Panc1 (cell line): ENCODE measurements around the gene RALGPS1. TPM values are rescaled to one million over a fixed set of nuclear protein-coding genes. Genes with fewer than 3 reads are reported as not detected.

ENCODE experiments used
- ATAC-seq: fragments of 200-7000 bp; cut with Tn5 transposase; 2 replicates; pipeline ENCODE4 v1.9.1; 2020; ENCODE audit warnings: mild to moderate bottlenecking, moderate library complexity
- BruUV-seq: library from RNA; stranded (reverse); fragments of 400-500 nt; replicated peaks from 2 replicates; lab custom pipeline; 2021; lab: Mats Ljungman, UMichigan
- CTCF ChIA-PET: fragments of 300-600 bp; sonication (Branson Sonifier 250); formaldehyde crosslinking; loops from one replicate; lab custom pipeline; 2022; ENCODE audit warnings: antibody characterized with exemption; lab: Charles Lee
- POLR2A ChIA-PET: fragments of 300-600 bp; sonication (Branson Sonifier 250); formaldehyde crosslinking; loops from one replicate; lab custom pipeline; 2022; ENCODE audit warnings: antibody characterized with exemption; lab: Charles Lee
- DNase-seq: peaks from one replicate; pipeline ENCODE4 v3.0.0-alpha.2; 2010; ENCODE audit warnings: low read depth, low spot score
- H3K27ac ChIP-seq: 2 replicates; pipeline ENCODE4 v1.5.1; 2011; ENCODE audit warnings: mild to moderate bottlenecking, low read length, inconsistent platforms
- H3K27me3 ChIP-seq: fragments of 200-500 bp; sonication (Bioruptor generic); 2 replicates; pipeline ENCODE4 v1.6.0; 2014; ENCODE audit warnings: low read length, inconsistent platforms; ENCODE audit not compliant: control insufficient read depth, insufficient read depth
- H3K36me3 ChIP-seq: fragments of 200-500 bp; sonication (Bioruptor generic); 2 replicates; pipeline ENCODE4 v1.5.1; 2014; ENCODE audit warnings: inconsistent platforms, mild to moderate bottlenecking, low read length, moderate library complexity; ENCODE audit not compliant: control insufficient read depth, insufficient read depth
- H3K4me1 ChIP-seq: 2 replicates; pipeline ENCODE4 v1.5.1; 2011; ENCODE audit warnings: inconsistent platforms, mild to moderate bottlenecking, low read length, moderate library complexity; ENCODE audit not compliant: control insufficient read depth, insufficient read depth
- H3K4me3 ChIP-seq, 2 experiments: 2 replicates each; pipeline ENCODE4 v1.5.1; 2011 to 2012; ENCODE audit warnings: low read depth in 2 of 2, low read length in 2 of 2, mild to moderate bottlenecking in 2 of 2, inconsistent platforms in 1 of 2, moderate library complexity in 1 of 2
- H3K9me3 ChIP-seq: fragments of 200-500 bp; sonication (Bioruptor generic); 2 replicates; pipeline ENCODE4 v1.5.1; 2014; ENCODE audit warnings: low read depth, mild to moderate bottlenecking, inconsistent platforms, low read length, moderate library complexity; ENCODE audit not compliant: control insufficient read depth, insufficient read depth
- POLR2AphosphoS5 ChIP-seq: IDR thresholded peaks from 2 replicates; pipeline ENCODE4 v1.6.1; 2012; ENCODE audit warnings: mild to moderate bottlenecking, low read depth, low read length, moderate library complexity
- SIN3A ChIP-seq: IDR thresholded peaks from 2 replicates; pipeline ENCODE4 v1.6.1; 2012; ENCODE audit warnings: low read depth, mild to moderate bottlenecking, low read length, moderate library complexity, borderline replicate concordance; ENCODE audit not compliant: insufficient read depth
- TCF7L2 ChIP-seq: IDR thresholded peaks from 2 replicates; pipeline ENCODE4 v1.6.1; 2011; ENCODE audit warnings: mild to moderate bottlenecking, low read depth, low read length, inconsistent platforms
- in situ Hi-C: cut with HindIII; loops from 2 replicates; pipeline ENCODE4 v1.10.0; 2016; ENCODE audit warnings: low sequenced_read_pairs, low pct_unique_long_range_greater_than_20kb
- intact Hi-C: fragments of 100-400 bp; cut with micrococcal nuclease; formaldehyde crosslinking; loops from one replicate; pipeline ENCODE4 v1.10.0; 2022; ENCODE audit not compliant: unreplicated experiment
- total RNA-seq: library from RNA; stranded (reverse); gene quantifications from one replicate; pipeline ENCODE4 v1.2.1, GENCODE V29; 2021; ENCODE audit not compliant: unreplicated experiment
- TF ChIP-seq, protein P1 (sequence below): fragments of 450-650 bp; IDR thresholded peaks from 2 replicates; pipeline ENCODE4 v1.5.1; 2017; ENCODE audit warnings: mild to moderate bottlenecking
- TF ChIP-seq, protein P2 (sequence below), 2 experiments: IDR thresholded peaks; 2 replicates each; pipeline ENCODE4 v1.6.1; 2011 to 2012; ENCODE audit warnings: low read depth in 2 of 2, control low read depth in 1 of 2, low read length in 1 of 2, mild to moderate bottlenecking in 1 of 2, moderate library complexity in 1 of 2; ENCODE audit not compliant: insufficient read depth in 1 of 2

RALGPS1 gene
- total RNA-seq, 1 experiment from 2014 or later: 7.2 TPM

GRCh38 chr9:127045148-127045547, 130.6 kb downstream of the RALGPS1 start:
- no peaks in the 10 kb centered on the region for H3K27me3 ChIP-seq
- peaks cover 7% of the 10 kb centered on the region; the same call in 1 of the 2 replicates for H3K4me1 ChIP-seq
- ATAC-seq: no peak
- no TSS peak for BruUV-seq
- no peak overlapping the region for H3K27ac ChIP-seq
- H3K4me3 ChIP-seq: no peak overlapping the region
- DNase-seq: no peak
- intact Hi-C loops: no loop called here
- ChIA-PET POLR2A (no interaction called here), CTCF (no interaction called here)
- H3K36me3 ChIP-seq: no peaks in the 10 kb centered on the region
- H3K9me3 ChIP-seq: no peaks in the 10 kb centered on the region
- in situ Hi-C loops: no loop called here
- TF ChIP-seq, protein P1, sequence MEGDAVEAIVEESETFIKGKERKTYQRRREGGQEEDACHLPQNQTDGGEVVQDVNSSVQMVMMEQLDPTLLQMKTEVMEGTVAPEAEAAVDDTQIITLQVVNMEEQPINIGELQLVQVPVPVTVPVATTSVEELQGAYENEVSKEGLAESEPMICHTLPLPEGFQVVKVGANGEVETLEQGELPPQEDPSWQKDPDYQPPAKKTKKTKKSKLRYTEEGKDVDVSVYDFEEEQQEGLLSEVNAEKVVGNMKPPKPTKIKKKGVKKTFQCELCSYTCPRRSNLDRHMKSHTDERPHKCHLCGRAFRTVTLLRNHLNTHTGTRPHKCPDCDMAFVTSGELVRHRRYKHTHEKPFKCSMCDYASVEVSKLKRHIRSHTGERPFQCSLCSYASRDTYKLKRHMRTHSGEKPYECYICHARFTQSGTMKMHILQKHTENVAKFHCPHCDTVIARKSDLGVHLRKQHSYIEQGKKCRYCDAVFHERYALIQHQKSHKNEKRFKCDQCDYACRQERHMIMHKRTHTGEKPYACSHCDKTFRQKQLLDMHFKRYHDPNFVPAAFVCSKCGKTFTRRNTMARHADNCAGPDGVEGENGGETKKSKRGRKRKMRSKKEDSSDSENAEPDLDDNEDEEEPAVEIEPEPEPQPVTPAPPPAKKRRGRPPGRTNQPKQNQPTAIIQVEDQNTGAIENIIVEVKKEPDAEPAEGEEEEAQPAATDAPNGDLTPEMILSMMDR: no peak
- no peak for TF ChIP-seq POLR2AphosphoS5
- no peak for TF ChIP-seq SIN3A

DNA sequence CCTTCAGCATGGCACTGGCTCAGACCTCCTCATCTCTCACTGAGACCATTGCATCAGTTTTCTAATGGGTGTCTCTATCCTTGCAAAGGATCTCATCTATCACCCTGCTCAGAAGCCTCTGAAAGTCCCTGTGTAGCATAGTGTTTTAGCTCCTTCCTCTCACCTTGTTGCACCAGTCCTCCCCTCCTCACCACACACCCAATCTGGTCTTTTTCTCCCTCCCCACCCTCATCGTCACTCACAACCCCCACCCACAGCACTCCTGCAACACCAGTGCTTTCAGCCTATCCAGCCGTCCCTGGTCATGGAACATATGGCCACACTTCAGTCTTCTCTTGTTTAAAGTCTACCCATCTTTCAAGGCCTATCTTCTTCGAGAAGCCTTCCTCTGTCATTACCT, 133.4 kb downstream of the RALGPS1 start:
- TF ChIP-seq, protein P2, sequence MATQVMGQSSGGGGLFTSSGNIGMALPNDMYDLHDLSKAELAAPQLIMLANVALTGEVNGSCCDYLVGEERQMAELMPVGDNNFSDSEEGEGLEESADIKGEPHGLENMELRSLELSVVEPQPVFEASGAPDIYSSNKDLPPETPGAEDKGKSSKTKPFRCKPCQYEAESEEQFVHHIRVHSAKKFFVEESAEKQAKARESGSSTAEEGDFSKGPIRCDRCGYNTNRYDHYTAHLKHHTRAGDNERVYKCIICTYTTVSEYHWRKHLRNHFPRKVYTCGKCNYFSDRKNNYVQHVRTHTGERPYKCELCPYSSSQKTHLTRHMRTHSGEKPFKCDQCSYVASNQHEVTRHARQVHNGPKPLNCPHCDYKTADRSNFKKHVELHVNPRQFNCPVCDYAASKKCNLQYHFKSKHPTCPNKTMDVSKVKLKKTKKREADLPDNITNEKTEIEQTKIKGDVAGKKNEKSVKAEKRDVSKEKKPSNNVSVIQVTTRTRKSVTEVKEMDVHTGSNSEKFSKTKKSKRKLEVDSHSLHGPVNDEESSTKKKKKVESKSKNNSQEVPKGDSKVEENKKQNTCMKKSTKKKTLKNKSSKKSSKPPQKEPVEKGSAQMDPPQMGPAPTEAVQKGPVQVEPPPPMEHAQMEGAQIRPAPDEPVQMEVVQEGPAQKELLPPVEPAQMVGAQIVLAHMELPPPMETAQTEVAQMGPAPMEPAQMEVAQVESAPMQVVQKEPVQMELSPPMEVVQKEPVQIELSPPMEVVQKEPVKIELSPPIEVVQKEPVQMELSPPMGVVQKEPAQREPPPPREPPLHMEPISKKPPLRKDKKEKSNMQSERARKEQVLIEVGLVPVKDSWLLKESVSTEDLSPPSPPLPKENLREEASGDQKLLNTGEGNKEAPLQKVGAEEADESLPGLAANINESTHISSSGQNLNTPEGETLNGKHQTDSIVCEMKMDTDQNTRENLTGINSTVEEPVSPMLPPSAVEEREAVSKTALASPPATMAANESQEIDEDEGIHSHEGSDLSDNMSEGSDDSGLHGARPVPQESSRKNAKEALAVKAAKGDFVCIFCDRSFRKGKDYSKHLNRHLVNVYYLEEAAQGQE (IDR thresholded peaks at IDR 0.05; ENCODE audit: insufficient read depth in 1 of 2, low read depth in 2 of 2, low read length in 1 of 2): no peak
- no peak for TF ChIP-seq TCF7L2
- TF ChIP-seq, protein P1: no peak
- TF ChIP-seq SIN3A: no peak
- TF ChIP-seq POLR2AphosphoS5: no peak
- peaks cover 7% of the 10 kb centered on the region for H3K4me1 ChIP-seq
- ATAC-seq: no peak
- no TSS peak for BruUV-seq
- CTCF ChIA-PET: no interaction called here
- no peak for DNase-seq
- in situ Hi-C loops (no loop called here), intact Hi-C loops (no loop called here)
- no peaks in the 10 kb centered on the region for H3K36me3 ChIP-seq
- no peaks in the 10 kb centered on the region for H3K9me3 ChIP-seq
- no peaks in the 10 kb centered on the region for H3K27me3 ChIP-seq
- H3K27ac ChIP-seq: no peak overlapping the region
- POLR2A ChIA-PET: no interaction called here
- no peak overlapping the region for H3K4me3 ChIP-seq
